Effector memory CD4-positive, alpha-beta T cell (primary cell): Measurements from ENCODE around the gene ZCCHC24.

Experiments used
- DNase-seq, 3 donors: peaks; one replicate each; pipeline ENCODE4 v3.0.0-alpha.2; 2020
- H3K27ac ChIP-seq: 2 replicates; pipeline ENCODE4 v1.7.0; 2013; ENCODE audit warnings: mild to moderate bottlenecking, low read length, moderate library complexity; ENCODE audit not compliant: insufficient read depth, poor library complexity, severe bottlenecking
- H3K27me3 ChIP-seq: replicated peaks from 2 replicates; pipeline ENCODE4 v1.7.0; 2013; ENCODE audit warnings: mild to moderate bottlenecking, low read length; ENCODE audit not compliant: insufficient read depth, control insufficient read depth, poor library complexity, severe bottlenecking
- H3K36me3 ChIP-seq: 2 replicates; pipeline ENCODE4 v1.7.0; 2013; ENCODE audit warnings: mild to moderate bottlenecking, low read length, moderate library complexity; ENCODE audit not compliant: control insufficient read depth, insufficient read depth
- H3K4me1 ChIP-seq: 2 replicates; pipeline ENCODE4 v1.7.0; 2013; ENCODE audit warnings: low read length, mild to moderate bottlenecking; ENCODE audit not compliant: control insufficient read depth, insufficient read depth, poor library complexity, severe bottlenecking
- H3K4me3 ChIP-seq: 2 replicates; pipeline ENCODE4 v1.7.0; 2013; ENCODE audit warnings: low read length, low read depth, mild to moderate bottlenecking; ENCODE audit not compliant: insufficient read depth, poor library complexity, severe bottlenecking
- H3K9me3 ChIP-seq: 2 replicates; pipeline ENCODE4 v1.7.0; 2013; ENCODE audit warnings: mild to moderate bottlenecking, low read length, moderate library complexity; ENCODE audit not compliant: control insufficient read depth

The ZCCHC24 gene

GRCh38 chr10:79360499-79361342 is 84.7 kb downstream of the ZCCHC24 start:
- Histone ChIP-seq H3K27ac (no peak overlapping the region), H3K9me3 (no peaks in the 10 kb centered on the region), H3K4me3 (no peak overlapping the region), H3K27me3 (no peaks in the 10 kb centered on the region), H3K36me3 (peaks cover 12% of the 10 kb centered on the region), H3K4me1 (peaks cover 3% of the 10 kb centered on the region)
- no peak for DNase-seq

- DNase-seq = no peak
- Histone ChIP-seq H3K36me3 (peaks cover 16% of the 10 kb centered on the region), H3K4me3 (no peak overlapping the region), H3K9me3 (no peaks in the 10 kb centered on the region), H3K4me1 (peaks cover 3% of the 10 kb centered on the region), H3K27me3 (no peaks in the 10 kb centered on the region), H3K27ac (no peak overlapping the region)
Observed at GRCh38 chr10:79359816-79360498, 85.5 kb downstream of the ZCCHC24 start.

GRCh38 chr10:79358811-79359210 is 86.6 kb downstream of the ZCCHC24 start:
- Histone ChIP-seq H3K27me3 (no peaks in the 10 kb centered on the region), H3K4me1 (peaks cover 3% of the 10 kb centered on the region), H3K27ac (no peak overlapping the region)

GRCh38 chr10:79357180-79357579 is 88.2 kb downstream of the ZCCHC24 start:
- Histone ChIP-seq H3K27ac (no peak overlapping the region), H3K27me3 (no peaks in the 10 kb centered on the region), H3K9me3 (no peaks in the 10 kb centered on the region), H3K4me1 (peaks cover 3% of the 10 kb centered on the region), H3K4me3 (no peak overlapping the region), H3K36me3 (peaks cover 43% of the 10 kb centered on the region)
- DNase-seq = no peak

More at GRCh38 chr10:79358811-79359210, 86.6 kb downstream of the ZCCHC24 start:
- DNase-seq = no peak
- H3K4me3 ChIP-seq = no peak overlapping the region
- peaks cover 27% of the 10 kb centered on the region for H3K36me3 ChIP-seq
- no peaks in the 10 kb centered on the region for H3K9me3 ChIP-seq

- H3K36me3 ChIP-seq = peaks cover 52% of the 10 kb centered on the region
Observed at GRCh38 chr10:79356104-79356503, 89.3 kb downstream of the ZCCHC24 start.

GRCh38 chr10:79355420-79356017 is 89.9 kb downstream of the ZCCHC24 start:
- Histone ChIP-seq H3K27me3 (no peaks in the 10 kb centered on the region), H3K4me1 (no peaks in the 10 kb centered on the region), H3K4me3 (no peak overlapping the region), H3K9me3 (no peaks in the 10 kb centered on the region), H3K36me3 (peaks cover 58% of the 10 kb centered on the region), H3K27ac (no peak overlapping the region)
- DNase-seq = no peak

More at GRCh38 chr10:79356104-79356503, 89.3 kb downstream of the ZCCHC24 start:
- Histone ChIP-seq H3K4me3 (no peak overlapping the region), H3K27me3 (no peaks in the 10 kb centered on the region), H3K9me3 (no peaks in the 10 kb centered on the region), H3K27ac (no peak overlapping the region), H3K4me1 (no peaks in the 10 kb centered on the region)
- no peak for DNase-seq

GRCh38 chr10:79354615-79355014 is 90.8 kb downstream of the ZCCHC24 start:
- H3K36me3 ChIP-seq = peaks cover 67% of the 10 kb centered on the region
- H3K4me3 ChIP-seq = no peak overlapping the region
- H3K27me3 ChIP-seq = no peaks in the 10 kb centered on the region
- H3K4me1 ChIP-seq = no peaks in the 10 kb centered on the region
- no peaks in the 10 kb centered on the region for H3K9me3 ChIP-seq
- DNase-seq = no peak
- no peak overlapping the region for H3K27ac ChIP-seq

DNA sequence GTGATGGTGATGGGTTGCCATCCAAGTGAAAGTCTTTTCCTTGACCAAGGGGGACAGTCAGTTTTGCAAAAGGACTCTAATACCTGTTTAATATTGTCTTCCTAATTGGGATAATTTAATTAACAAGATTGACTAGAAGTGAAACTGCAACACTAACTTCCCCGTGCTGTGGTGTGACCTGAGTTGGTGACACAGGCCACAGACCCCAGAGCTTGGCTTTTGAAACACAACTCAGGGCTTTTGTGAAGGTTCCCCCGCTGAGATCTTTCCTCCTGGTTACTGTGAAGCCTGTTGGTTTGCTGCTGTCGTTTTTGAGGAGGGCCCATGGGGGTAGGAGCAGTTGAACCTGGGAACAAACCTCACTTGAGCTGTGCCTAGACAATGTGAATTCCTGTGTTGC is 91.3 kb downstream of the ZCCHC24 start:
- Histone ChIP-seq H3K27me3 (no peaks in the 10 kb centered on the region), H3K4me1 (peaks cover 5% of the 10 kb centered on the region), H3K9me3 (no peaks in the 10 kb centered on the region), H3K36me3 (peaks cover 71% of the 10 kb centered on the region), H3K27ac (no peak overlapping the region), H3K4me3 (no peak overlapping the region)
- DNase-seq = no peak

- Histone ChIP-seq H3K36me3 (peaks cover 71% of the 10 kb centered on the region), H3K9me3 (no peaks in the 10 kb centered on the region), H3K4me3 (no peak overlapping the region), H3K27ac (no peak overlapping the region), H3K27me3 (no peaks in the 10 kb centered on the region), H3K4me1 (peaks cover 9% of the 10 kb centered on the region)
- no peak for DNase-seq
Observed at GRCh38 chr10:79353726-79354125, 91.7 kb downstream of the ZCCHC24 start.

GRCh38 chr10:79353000-79353406 is 92.4 kb downstream of the ZCCHC24 start:
- Histone ChIP-seq H3K4me3 (no peak overlapping the region), H3K27ac (no peak overlapping the region), H3K36me3 (peaks cover 71% of the 10 kb centered on the region), H3K9me3 (no peaks in the 10 kb centered on the region), H3K27me3 (no peaks in the 10 kb centered on the region), H3K4me1 (peaks cover 16% of the 10 kb centered on the region)
- no peak for DNase-seq
